Stimulated activated CD4-positive, alpha-beta T cell treated with anti-CD3 and anti-CD28 coated beads, Interleukin-4, amount 100 ng/mL, for 4 hours (primary cell): ENCODE data around the gene PPCDC.
"Not testable (repeated sequence)": the region's sequence is repeated elsewhere in the genome, so short reads cannot be mapped to it uniquely, and the experiment has no call there.

Experiments used
- DNase-seq, 2 experiments: peaks; one replicate each; pipeline ENCODE4 v3.0.0-alpha.2; 2020

The PPCDC gene

DNA sequence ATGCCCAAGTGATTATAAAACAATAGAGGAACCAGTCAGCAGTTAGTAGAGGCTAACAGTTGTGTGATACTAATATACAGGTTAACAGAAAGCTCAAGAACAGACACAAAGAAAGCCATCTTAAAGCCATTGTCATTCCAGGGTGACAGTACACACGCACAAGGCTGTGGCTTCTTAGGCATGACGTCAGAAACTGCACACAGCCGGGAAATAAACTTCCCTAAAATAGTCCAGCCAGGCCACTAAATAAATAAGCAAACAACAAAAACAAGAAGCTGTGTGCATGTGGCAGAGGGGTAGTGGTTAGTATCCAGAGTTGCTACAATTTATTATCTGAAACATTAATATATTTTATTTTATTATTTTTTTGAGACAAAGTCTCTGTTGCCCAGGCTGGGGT, 49.8 kb downstream of the PPCDC start:
- DNase-seq = no peak

GRCh38 chr15:75076277-75076676, 52.9 kb downstream of the PPCDC start:
- DNase-seq = no peak

DNA sequence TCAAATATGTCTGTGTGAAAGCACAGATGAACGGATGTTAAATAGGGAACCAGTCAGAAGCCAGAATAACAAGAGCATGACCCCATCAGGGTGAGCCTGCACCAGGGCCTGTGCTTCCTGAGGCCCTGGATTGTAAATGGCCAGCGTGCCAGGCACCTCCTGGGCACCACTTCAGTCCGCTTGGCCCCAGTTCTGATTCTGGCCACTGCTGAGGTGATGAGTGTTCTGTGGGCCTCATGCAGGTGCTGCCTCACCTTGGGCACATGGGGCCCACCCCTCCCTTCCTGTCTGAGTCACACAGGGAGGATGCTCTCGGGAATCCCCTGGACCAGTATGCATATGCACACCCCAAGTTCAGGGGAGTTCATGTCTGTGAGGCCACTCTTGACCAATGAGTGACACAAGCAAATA, 54.2 kb downstream of the PPCDC start:
- peak in 1 of 2 experiments; percentile 31 for DNase-seq

DNA sequence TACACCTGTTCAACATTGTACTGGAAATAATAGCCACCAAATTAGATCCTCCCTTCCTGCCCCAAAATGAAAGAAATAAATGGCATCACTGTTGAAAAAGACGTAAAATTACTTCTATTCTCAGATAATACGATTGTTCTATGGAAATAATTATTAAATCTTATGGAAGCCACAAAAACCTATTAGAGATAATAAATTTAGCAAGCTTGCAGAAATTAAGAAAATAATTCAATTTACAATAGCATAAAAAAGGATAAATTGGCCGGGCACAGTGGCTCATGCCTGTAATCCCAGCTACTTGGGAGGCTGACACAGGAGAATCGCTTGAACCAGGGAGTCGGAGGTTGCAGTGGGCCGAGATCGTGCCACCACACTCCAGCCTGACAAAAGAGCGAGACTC, 57.8 kb downstream of the PPCDC start:
- DNase-seq = no peak

DNA sequence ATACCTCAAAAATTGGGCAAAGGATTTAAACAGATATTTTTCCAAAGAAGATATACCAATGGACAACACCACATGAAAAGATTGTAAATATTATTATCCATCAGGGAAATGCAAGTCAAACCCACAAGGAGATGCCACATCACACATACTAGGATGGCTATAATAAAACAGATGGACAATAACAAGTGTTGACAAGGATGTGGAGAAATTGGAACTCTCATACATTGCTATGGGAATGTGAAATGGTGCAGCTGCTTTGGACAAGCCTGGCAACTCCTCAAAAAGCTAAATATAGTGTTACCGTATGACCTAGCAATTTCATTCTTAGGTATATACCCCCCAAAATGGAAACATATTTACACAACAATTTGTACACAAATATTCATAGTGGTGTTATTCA, 59.3 kb downstream of the PPCDC start:
- DNase-seq = no peak

GRCh38 chr15:75085708-75086107, 62.3 kb downstream of the PPCDC start:
- not testable (repeated sequence) for DNase-seq

GRCh38 chr15:75089456-75090387, 66.3 kb downstream of the PPCDC start:
- no peak for DNase-seq

DNA sequence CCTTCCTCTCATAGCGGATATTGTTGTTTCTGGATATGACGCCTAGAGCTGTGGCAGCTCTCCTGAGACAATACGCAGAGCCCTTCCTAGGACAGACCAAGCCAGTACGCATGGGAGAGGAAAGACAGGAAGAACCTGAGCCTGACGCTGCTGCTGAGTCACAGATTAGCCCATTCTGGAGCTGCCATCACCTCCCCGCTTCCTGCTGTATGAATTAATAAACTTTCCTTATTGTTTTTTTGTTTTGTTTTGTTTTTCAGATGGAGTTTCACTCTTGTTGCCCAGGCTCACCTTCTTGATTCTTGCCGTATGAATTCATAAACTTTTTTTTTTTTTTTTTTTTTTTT, 67.0 kb downstream of the PPCDC start:
- no peak for DNase-seq

DNA sequence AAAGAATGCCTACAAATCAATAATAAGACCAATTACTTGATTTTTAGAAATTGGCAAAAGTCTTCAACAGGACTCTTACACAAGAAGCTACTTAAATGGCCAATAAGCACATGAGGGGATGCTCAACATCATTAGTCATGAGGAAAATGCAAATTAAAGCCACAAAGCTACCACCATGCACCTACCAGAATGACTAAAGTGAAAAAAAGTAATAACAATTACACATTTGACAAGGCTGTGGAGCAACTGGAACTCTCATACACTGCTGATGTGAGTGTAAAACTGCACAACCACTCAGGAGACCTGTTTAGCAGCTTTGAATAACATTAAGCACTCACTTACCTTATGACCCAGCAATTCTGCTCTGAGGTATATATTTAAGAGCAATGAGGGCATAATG, 68.4 kb downstream of the PPCDC start:
- DNase-seq = no peak

- DNase-seq = not testable (repeated sequence)
These were observed 71.6 kb downstream of the PPCDC start for GRCh38 chr15:75094961-75095478.

DNA sequence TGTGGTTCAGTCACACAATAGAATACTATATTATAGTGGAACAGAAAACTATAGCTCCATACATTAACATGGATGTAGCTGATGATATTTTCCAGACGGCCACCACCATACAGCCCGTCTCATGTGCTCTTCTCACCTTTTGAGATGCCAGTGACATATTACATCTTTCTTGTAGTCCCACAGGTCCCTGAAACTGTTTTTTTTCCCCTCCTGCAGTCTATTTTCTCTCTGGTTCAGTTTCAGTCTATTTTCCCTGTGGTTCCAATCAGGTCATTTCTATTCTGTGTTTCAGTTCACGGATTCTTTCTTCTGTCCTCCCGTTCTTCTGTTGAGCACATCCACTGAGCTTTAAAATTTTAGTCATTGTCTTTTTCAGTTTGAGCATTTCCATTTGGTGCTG, 72.2 kb downstream of the PPCDC start:
- no peak for DNase-seq

DNA sequence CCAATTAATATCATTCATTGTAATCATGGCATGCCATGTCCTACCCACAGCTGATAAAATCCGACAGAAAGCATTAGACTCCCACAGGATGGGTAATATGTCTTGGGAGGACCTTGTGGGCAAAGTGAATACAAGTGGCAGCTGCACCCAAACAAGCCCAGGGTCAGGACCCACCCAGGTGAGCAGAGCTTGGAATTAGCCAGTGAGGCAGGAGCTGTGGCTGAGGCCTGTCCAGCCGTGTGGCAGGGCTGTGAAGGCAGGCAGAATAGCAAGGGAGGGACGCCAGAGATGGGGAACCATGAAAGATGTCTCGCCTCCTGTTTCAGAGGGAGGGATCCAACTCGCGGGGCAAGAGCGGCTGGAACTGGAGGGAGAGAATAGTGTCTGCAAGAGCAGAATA, 74.5 kb downstream of the PPCDC start:
- DNase-seq = no peak

GRCh38 chr15:75098404-75098803, 75.0 kb downstream of the PPCDC start:
- no peak for DNase-seq
